Measurements from ENCODE around the gene BOLA2B. TPM values are rescaled to one million over a fixed set of nuclear protein-coding genes. Genes with fewer than 3 reads are reported as not detected.

The BOLA2B gene
- 254 and 612 TPM in 2 replicates for total RNA-seq

DNA sequence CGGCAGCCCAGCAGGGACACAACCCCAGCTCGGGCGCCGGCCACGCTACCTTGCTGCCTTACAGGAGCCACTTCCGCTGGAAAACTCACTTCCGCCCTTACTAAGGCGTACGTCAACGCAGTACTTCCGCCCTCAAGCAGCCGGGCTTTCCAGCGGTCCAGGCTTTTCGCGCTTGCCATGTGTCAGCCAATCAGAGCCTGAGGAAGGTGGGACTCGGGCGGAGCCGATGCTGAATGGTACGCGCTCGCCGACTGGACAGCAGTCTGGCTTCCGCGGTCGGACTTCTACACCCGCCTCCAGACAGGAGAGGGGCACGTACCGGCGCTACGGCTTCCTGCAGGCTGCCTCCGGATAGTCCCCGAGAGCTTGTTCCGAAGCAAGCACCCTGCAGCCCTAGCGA, at the start of gene BOLA2B, which contains the start of gene SLX1A:
Gene BOLA2B (minus strand): TSS at position 52 of the 400 bp plus-strand sequence. CDS start 71 bp downstream, outside the sequence.
Gene SLX1A (plus strand): TSS at position 261 of the 400 bp plus-strand sequence. CDS start 210 bp downstream, outside the sequence.

DNA sequence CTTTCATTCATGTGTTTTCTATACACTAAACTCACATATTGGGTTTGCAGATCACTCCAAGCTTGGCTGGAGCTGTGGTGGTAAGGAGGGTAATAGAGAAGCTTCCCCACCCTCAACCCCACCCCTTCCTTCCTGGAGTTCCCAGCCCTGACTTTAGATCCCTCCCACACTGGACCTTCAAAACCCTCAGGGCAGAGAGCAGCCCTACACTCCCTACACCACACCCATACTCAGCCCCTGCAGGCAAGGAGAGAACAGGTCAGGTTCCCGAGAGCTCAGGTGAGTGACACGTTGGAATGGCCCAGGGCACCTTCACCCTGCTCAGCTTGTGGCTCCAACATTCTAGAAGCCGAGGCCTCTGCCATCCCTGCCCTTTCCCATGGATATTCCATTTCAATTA, 5.6 kb upstream of the BOLA2B start, which contains the start of gene SULT1A3:
Gene SULT1A3 (plus strand): TSS at position 207 of the 400 bp plus-strand sequence. CDS start 1,474 bp downstream, outside the sequence.

DNA sequence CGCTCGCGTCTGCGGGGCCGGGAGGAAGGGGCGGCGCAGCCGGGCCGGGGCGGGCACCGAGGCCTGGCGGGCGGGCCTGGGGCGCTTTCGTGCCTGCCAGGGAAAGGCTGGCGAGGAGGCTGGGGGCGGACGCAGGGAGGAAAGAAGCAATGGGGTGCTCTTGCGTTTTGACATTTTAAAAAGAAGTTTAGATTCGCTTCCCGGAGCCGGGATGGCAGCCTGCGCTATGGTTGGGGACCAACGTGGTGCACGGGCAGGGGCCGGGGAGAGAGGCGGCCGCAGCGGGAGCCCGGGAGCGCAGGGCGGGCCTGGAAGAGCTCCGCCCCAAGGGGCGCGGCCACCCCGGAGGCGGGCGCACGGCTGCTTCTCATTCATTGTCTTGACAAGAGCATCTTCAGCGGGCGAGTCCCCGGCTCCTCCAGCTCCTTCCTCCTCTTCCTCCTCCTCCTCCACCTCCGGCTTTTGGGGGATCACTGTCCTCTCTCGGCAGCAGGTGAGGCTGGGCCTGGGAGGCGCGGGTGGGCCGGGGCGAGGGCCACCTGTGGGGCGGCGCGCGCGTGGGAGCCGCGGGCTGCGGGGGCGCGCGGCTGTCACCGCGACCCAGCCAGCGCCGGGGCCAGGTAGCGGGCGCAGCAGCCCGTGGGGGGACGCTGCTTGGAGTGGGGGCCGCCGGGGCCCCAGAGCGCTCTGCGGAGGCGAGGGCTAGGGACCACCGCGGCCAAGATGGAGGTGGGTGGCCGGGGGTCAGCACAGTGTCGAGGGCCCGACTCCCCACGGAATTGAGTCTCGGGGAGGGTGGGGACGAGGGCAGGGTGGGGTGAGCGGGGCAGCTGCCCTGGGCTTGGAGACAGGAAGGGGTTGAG, 10.0 kb downstream of the BOLA2B start, which contains the start of gene CORO1A:
Gene CORO1A (plus strand): TSS at position 370 of the 863 bp plus-strand sequence. CDS start 1,608 bp downstream, outside the sequence.

Other genes starting within 250 kb of the BOLA2B start
- gene TMEM219, start 231.6 kb downstream of the BOLA2B start, total RNA-seq = 86.8 and 109 TPM in 2 replicates
- 37.1 and 37.2 TPM in 2 replicates for gene TAOK2, start 219.8 kb downstream of the BOLA2B start, total RNA-seq
- 7.5 and 8.9 TPM in 2 replicates for gene HIRIP3, start 198.0 kb downstream of the BOLA2B start, total RNA-seq
- gene INO80E, start 197.4 kb downstream of the BOLA2B start, total RNA-seq = 49.0 and 66.1 TPM in 2 replicates
- gene DOC2A, start 182.6 kb downstream of the BOLA2B start, total RNA-seq = 0.71 TPM in 1 of 2 replicates, not detected in the other
- not detected in 2 replicates for gene C16orf92, start 170.5 kb downstream of the BOLA2B start, total RNA-seq
- gene TLCD3B, start 162.4 kb downstream of the BOLA2B start, total RNA-seq = 0.14 TPM in 1 of 2 replicates, not detected in the other
- 2,269 and 2,487 TPM in 2 replicates for gene ALDOA, start 127.9 kb downstream of the BOLA2B start, total RNA-seq
- gene PPP4C, start 117.7 kb downstream of the BOLA2B start, total RNA-seq = 87.6 and 119 TPM in 2 replicates
- gene TBX6, start 101.7 kb downstream of the BOLA2B start, total RNA-seq = 1.2 and 3.3 TPM in 2 replicates
- 16.1 and 21.9 TPM in 2 replicates for gene YPEL3, start 97.5 kb downstream of the BOLA2B start, total RNA-seq
- 4.4 and 7.9 TPM in 2 replicates for gene GDPD3, start 80.1 kb downstream of the BOLA2B start, total RNA-seq
- 62.0 and 62.1 TPM in 2 replicates for gene MAPK3, start 70.4 kb downstream of the BOLA2B start, total RNA-seq
- 16.2 and 18.6 TPM in 2 replicates for gene CORO1A, start 10.1 kb downstream of the BOLA2B start, total RNA-seq
- 38.1 and 64.8 TPM in 2 replicates for gene SLX1A, start 209 bp upstream of the BOLA2B start, total RNA-seq
- gene SULT1A3, start 5.6 kb upstream of the BOLA2B start, total RNA-seq = 0.98 and 7.1 TPM in 2 replicates
- 0.21 TPM in 1 of 2 replicates, not detected in the other for gene NPIPB13, start 54.8 kb upstream of the BOLA2B start, total RNA-seq
- gene CD2BP2, start 161.6 kb upstream of the BOLA2B start, total RNA-seq = 38.1 and 39.5 TPM in 2 replicates
- 35.3 and 37.5 TPM in 2 replicates for gene TBC1D10B, start 176.8 kb upstream of the BOLA2B start, total RNA-seq
- not detected in 2 replicates for gene MYL11, start 181.1 kb upstream of the BOLA2B start, total RNA-seq
- not detected in 2 replicates for gene SEPTIN1, start 188.9 kb upstream of the BOLA2B start, total RNA-seq
- gene ZNF48, start 201.8 kb upstream of the BOLA2B start, total RNA-seq = 8.3 and 9.5 TPM in 2 replicates
- 7.9 and 19.4 TPM in 2 replicates for gene ZNF771, start 213.9 kb upstream of the BOLA2B start, total RNA-seq
- gene DCTPP1, start 236.4 kb upstream of the BOLA2B start, total RNA-seq = 48.1 and 55.7 TPM in 2 replicates

Measured in airway epithelial cell (primary cell).